HL-60/S4 treated with retinoic acid at 250 ng/mL for 4 days and 3 days (cell line): ENCODE results near the gene WNT3A.

Source experiments
- in situ Hi-C: fragments of 300-500 bp; cut with MboI; formaldehyde crosslinking; loops from 2 replicates; pipeline ENCODE4 v1.7.0; 2022; ENCODE audit warnings: low sequenced_read_pairs

WNT3A gene

DNA sequence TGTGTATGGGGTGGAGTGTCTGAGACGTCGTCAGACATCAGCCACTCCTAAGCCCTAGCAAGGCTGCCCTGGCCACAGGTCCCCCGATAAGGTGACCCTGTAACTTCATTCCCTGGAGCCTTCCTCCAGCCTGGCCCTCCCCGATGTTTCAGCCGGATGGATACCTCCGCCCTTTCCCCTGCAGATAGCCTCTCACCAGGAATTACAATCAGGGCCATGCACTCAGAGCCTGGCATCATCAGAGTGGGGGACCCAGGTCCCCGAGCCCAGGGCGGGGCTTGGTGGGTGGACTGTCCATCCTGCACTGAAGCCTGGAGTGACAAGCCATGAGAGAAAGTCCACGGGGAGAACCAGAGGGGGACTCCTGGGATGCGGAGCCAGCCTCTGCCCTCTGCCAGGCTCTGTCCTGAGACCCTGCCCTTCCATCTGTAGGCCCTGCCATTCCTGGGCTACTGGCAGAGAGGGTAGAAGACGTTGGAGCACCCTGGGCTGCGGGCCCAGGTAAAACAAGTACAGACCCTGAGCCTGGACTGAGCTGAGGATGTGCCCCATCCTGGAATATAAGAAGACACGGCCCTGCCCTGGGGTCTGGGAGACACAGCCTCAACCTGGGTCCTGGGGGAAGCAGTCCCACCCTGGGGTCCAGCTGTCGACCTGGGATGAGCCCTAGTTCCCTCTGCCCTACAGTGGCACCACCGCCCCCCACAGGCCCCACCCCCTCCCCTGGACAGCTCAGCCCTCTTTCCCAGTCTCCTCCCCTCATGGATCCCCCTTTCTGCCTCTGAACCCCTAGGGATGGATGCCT is 58.9 kb downstream of the WNT3A start:
- in situ Hi-C loops, result no loop called here

DNA sequence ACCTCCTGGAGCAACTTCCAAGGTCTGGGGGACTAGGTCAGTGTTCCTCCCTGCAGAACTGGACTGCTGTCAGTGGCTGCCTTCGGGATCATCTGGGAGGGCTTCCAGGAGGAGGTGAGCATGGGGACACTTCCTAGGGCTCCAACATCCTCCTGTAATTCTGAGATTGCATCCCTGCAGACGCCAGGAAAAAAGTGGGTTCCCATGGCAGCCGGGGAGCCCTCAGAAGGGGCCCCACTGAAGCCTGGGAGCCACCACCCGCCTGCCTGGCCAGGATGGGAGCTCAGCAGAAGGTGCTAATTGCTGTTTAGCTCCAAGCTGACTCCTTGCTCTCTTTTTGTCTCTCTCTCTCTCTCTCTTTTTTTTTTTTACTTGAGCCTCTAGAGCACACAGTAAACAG is 59.6 kb downstream of the WNT3A start:
- in situ Hi-C loops, result no loop called here

DNA sequence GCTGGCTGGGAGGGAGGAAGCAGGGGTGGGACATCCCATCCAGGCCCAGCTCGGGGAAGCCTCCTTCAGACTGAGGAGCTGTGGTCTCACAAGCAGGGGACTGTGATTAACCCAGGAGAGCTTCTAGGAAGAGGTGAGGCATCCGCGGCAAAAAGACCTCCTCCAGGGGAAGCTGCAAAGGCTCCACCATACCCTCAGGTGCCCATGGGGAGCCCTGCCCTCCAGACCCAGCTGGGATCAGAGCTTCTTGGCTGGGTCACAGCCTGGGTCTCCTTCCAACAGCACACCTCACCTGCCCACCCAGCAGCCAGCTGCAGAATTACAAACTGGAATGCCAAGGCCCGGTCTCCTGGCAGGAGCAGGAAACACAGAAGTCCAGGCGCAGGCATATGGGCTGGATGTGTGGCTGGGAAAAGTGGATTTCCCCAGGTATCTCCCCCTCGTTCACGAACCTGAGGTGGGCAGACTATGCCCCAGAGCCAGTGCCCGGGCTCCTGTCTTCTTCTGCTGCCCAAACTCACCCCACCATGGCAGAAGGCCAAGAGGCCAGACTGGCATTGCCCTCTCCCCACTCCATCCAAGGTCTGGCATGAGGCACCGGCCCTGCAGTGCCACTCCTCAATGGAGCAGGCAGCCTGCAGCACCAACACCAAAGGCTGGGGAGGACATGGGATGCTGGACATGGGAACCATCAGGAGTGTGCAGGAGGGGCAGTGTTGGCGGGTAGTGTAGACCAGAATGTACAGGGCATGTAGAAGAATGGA is 60.3 kb downstream of the WNT3A start:
- in situ Hi-C loops, result no loop called here

DNA sequence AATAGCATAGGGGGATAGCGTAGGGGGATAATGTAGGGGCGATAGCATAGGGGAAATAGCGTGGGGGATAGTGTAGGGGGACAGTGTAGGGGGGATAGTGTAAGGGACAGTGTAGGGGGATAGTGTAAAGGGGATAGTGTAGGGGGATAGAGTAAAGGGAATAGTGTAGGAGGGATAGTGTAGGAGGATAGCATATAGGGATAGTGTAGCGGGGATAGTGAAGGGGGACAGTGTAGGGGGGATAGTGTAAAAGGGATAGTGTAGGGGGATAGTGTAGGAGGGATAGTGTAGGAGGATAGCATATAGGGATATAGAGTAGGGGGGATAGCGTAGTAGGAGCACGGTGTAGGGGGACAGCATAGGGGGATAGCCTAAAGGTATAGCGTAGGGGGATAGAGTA is 61.6 kb downstream of the WNT3A start:
- in situ Hi-C loops, result no loop called here

- in situ Hi-C loops, result no loop called here
Measured at GRCh38 chr1:228070173-228070572, 63.4 kb downstream of the WNT3A start.

GRCh38 chr1:228070851-228071250 is 64.1 kb downstream of the WNT3A start:
- in situ Hi-C loops, result no loop called here

DNA sequence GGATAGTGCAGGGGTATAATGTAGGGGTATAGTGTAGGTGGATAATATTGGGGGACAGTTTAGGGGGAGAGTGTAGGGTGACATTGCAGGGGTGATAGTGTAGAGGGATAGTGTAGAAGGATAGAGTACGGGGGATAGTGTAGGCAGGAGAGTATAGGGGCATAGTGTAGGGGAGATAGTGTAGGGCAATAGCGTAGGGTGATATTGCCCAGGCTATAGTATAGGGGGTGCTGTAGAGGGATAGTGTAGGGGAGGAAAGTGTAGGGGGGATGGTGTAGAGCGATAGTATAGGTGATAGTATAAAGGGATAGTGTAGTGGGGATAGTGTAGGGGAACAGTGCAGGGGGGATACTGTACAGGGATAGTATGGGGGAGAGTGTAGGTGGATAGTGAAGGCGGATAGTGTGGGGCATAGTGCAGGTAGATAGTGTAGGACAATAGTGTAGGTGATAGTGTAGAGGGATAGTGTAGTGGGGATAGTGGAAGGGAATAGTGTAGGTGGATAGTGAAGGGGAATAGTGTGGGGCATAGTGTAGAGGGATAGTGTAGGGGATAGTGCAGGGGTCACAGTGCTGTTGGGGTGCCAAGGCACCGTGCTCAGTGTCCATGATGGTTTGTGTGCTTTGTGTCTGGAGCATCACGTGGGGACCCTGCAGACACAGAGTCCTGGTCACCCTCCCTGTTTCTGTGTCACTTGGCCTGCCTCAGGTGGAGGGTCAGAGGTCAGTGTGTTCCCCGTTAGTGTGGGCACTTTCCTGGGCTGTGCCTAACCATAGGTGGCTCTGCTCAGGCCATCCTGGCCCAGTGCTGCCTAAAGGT is 65.2 kb downstream of the WNT3A start:
- in situ Hi-C loops, result no loop called here

GRCh38 chr1:228072658-228073043 is 65.9 kb downstream of the WNT3A start:
- in situ Hi-C loops, result no loop called here

GRCh38 chr1:228073061-228073856 is 66.5 kb downstream of the WNT3A start:
- in situ Hi-C loops, result no loop called here

- in situ Hi-C loops, result no loop called here
Measured at GRCh38 chr1:228073857-228074545, 67.2 kb downstream of the WNT3A start.

DNA sequence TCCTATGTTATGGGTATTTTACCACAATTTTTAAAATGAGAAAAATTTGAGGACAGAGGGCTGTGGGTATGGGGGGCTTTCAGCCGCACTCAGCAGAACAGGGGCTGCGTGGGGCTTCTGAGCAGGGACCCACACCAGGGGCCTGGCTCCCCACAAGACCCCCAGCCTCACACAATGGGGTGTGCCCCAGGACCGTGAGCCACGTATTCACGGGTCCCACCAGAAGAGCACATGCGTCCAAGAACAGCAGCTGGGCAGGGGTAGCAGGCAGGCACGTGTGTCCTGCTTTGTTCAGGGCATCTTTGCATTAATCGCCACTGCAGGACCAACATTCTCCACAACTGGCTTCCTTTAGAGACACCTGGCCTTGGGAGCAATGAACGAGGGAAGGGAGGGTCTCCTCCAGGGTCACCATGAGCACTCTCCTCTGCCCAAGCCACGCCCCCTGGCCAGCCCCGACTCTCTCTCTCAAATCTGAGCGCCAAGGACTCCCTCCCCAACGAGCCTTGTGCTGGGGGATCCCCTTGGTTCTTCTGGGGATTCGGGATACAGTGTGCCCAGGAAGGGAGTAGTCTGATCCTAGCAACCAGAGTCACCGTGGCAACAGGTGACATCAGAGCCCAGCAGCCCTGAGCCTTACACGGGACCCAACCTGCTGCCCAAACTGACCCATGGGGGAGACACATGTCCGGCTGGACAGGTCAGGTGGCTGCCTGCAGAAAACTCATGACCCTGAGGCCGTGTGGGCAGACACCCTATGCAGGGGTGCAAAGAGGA is 68.3 kb downstream of the WNT3A start:
- in situ Hi-C loops, result no loop called here

- in situ Hi-C loops, result no loop called here
Measured at GRCh38 chr1:228075801-228076271, 69.0 kb downstream of the WNT3A start.

GRCh38 chr1:228076796-228077430 is 70.1 kb downstream of the WNT3A start:
- in situ Hi-C loops, result no loop called here

GRCh38 chr1:228077565-228078330 is 71.0 kb downstream of the WNT3A start:
- in situ Hi-C loops, result no loop called here

DNA sequence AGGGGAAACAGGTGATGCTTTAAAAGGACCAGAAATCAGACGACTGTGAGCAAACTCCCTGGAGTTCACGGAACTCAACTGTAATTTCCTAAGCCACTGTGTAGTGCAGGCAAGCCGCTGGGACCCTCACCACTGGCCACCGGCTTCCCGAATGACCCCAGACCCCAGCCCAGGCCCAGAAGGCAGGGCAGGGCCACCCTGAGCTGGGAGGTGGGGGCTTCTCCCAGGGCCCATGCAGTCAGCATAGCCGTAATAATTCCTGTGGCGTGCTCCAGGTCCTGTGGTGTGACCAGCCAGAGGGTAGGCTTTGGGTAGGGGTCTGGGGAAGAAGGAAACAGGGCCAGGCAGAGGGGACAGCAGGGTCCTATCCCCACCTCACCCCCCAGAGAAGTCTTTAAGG is 72.2 kb downstream of the WNT3A start:
- in situ Hi-C loops, result no loop called here

GRCh38 chr1:228079601-228080263 is 72.9 kb downstream of the WNT3A start:
- in situ Hi-C loops, result no loop called here

DNA sequence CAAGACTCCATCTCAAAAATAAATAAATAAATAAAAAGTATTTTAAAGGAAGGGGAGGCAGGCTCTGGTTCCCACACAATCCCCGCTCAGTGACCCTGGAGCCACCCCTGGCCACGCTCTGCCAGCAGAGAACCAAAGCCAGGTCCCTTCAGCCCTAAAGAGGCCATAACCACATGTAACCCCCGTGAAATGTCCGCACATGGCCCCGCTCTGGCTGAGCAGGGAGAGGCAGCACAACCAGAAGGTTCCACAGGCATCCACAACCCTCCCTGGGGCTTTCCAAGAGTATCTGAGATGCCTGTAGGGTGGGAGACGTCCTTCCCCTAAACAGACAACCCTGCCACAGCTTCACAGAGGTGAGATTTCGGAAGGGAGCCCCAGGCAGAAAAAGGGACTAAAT is 74.3 kb downstream of the WNT3A start:
- in situ Hi-C loops, result no loop called here
